HG02870 (cell line): ENCODE measurements around the gene NT5DC2.

Source experiments
- ATAC-seq: cut with Tn5 transposase; IDR thresholded peaks from one replicate; pipeline ENCODE4 v1.9.1; 2021; ENCODE audit warnings: mild to moderate bottlenecking, moderate library complexity; ENCODE audit not compliant: unreplicated experiment

The NT5DC2 gene

GRCh38 chr3:52512727-52513126, 20.9 kb downstream of the NT5DC2 start:
- ATAC-seq, result no peak

DNA sequence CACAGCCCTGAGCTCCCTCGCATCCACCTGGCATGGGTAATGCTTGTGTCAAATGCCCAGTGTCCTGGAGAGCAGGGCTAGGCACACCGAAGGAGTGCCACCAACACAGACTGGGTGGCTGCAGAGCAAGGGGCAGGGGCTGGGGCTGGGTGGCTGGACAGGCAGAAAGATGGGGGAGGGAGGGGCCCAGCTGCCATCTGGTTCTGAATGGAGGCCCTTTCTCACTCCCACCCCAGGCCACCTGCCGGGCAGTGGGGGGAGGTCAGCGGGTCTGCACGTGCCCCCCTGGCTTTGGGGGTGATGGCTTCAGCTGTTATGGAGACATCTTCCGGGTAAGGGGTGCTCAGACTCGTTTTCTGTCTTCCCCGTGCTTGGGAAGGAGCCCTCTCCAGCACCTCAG, 21.6 kb downstream of the NT5DC2 start:
- ATAC-seq, result no peak

DNA sequence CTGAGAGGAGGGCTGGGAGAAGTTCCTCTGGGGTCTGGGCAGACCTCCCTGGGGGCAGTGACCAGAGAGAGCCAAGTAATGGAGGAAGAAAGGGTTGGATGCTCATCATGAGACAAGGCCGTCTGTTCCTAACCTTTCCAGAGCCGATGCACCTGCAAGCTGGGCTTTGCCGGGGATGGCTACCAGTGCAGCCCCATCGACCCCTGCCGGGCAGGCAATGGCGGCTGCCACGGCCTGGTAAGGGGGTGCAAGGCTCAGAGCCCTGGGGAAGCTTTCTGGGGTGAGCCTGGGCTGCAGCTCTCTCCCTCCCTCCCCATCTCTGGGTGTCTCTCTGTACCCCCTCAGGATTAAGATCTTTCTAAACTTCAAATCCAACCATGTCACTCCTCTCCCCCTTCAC, 22.1 kb downstream of the NT5DC2 start:
- no peak for ATAC-seq

GRCh38 chr3:52509753-52510328, 23.8 kb downstream of the NT5DC2 start:
- ATAC-seq, result no peak

- ATAC-seq, result no peak
Measured at GRCh38 chr3:52507359-52507758, 26.3 kb downstream of the NT5DC2 start.

GRCh38 chr3:52506266-52506966, 27.2 kb downstream of the NT5DC2 start:
- no peak for ATAC-seq

DNA sequence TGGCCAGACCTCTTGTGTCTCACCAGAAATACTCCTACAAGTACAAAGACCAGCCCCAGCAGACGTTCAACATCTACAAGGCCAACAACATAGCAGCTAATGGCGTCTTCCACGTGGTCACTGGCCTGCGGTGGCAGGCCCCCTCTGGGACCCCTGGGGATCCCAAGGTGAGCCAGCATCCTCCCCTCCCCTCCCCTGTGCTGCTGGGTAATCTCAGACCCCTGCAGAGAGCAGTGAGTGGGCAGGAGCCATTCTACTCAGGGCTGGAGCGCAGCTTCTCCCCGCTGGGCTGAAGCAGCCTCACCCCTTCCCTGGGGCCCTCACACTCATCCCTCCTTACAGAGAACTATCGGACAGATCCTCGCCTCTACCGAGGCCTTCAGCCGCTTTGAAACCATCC, 28.7 kb downstream of the NT5DC2 start:
- ATAC-seq, result no peak

- no peak for ATAC-seq
Measured at GRCh38 chr3:52503788-52504424, 29.8 kb downstream of the NT5DC2 start.

DNA sequence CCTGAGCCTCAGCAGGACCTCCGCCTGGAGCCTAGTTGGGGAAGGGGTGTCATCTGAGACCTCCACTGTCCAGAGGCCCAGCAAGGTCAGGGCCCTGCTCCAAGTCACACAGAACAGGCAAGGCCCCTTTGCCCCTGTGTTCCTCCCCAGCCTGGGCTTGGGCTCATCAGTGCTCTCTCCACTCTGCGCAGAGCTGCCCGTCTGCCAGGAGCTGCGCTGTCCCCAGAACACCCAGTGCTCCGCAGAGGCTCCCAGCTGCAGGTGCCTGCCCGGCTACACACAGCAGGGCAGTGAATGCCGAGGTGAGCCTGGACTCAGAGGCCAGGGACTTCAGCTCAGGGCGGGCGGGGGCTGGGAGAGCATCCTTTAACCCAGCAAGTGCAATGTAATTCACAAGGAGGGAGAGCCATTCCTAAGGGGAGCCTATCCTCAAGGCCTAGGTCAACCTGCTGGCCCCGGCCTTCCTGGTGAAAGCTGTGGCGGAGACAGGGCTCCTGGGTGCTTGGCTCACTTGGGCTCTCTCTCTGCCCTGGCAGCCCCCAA, 30.8 kb downstream of the NT5DC2 start:
- ATAC-seq, result no peak

- ATAC-seq, result no peak
Measured at GRCh38 chr3:52502001-52502400, 31.7 kb downstream of the NT5DC2 start.

DNA sequence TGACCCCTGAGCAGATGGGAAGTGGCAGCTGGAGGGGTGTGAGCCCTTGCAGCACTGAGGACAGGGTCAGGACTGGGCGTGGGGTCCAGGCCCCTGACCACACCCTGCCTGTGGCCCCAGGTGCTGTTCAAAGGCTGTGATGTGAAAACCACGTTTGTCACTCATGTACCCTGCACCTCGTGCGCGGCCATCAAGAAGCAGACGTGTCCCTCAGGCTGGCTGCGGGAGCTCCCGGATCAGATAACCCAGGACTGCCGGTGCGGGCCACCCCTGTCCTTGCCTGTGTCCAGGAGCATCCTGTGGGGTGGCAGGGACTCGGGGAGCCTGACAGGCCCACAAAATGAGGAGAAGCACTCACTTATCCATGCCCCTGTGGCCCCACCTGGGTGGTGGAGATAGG, 32.6 kb downstream of the NT5DC2 start:
- ATAC-seq, result no peak

DNA sequence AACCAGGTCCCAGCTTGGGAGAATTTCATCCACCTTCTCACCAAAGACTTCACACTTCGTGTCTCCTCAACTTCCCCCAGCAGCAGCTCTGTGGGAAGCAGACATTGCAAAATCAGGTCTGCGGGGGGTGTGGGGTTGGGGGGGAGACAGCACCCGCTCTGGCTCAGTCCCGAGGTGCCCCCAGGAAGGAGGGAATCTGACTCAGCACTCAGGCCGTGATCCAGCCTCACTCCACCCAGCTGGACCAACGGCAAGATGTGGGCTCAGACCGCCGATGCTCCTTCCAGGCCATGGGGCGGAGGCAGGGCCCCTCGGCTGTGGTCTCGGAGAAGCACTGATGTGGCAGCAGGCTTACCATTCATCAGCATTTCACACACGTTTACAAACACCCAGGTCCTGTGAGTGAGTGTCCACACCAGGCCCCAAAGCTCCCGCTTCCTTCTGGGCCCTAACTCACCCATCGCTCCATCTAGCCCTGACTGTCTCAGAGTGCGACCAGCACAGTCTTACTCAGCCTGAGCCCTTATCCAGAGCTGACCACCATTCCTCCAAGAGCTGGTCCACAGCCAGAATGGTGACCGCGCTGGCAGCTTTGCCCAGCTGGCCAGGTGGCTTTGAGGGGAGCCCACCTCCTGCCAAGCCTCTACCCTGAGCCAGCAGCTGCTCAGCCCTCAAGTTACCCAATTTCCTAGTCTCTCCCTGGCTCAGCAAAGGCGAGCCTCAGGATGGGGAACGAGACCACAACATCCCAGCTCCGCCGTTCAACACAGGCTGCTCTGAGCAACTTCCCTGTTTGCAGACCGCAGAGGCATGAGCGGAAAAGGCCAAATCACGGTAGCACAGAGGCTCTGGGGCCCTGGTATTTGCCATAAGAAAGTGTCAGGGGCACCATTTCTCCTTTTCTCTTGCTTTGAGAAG, 35.3 kb downstream of the NT5DC2 start:
- no peak for ATAC-seq

GRCh38 chr3:52495777-52496602, 37.7 kb downstream of the NT5DC2 start:
- no peak for ATAC-seq

- ATAC-seq, result no peak
Measured at GRCh38 chr3:52494886-52495495, 38.7 kb downstream of the NT5DC2 start, which contains the start of gene STAB1. TSS of gene STAB1 (plus strand) at chr3:52495338. CDS start at chr3:52495414, 76 bp downstream.

- no peak for ATAC-seq
Measured at GRCh38 chr3:52494445-52494844, 39.2 kb downstream of the NT5DC2 start.

DNA sequence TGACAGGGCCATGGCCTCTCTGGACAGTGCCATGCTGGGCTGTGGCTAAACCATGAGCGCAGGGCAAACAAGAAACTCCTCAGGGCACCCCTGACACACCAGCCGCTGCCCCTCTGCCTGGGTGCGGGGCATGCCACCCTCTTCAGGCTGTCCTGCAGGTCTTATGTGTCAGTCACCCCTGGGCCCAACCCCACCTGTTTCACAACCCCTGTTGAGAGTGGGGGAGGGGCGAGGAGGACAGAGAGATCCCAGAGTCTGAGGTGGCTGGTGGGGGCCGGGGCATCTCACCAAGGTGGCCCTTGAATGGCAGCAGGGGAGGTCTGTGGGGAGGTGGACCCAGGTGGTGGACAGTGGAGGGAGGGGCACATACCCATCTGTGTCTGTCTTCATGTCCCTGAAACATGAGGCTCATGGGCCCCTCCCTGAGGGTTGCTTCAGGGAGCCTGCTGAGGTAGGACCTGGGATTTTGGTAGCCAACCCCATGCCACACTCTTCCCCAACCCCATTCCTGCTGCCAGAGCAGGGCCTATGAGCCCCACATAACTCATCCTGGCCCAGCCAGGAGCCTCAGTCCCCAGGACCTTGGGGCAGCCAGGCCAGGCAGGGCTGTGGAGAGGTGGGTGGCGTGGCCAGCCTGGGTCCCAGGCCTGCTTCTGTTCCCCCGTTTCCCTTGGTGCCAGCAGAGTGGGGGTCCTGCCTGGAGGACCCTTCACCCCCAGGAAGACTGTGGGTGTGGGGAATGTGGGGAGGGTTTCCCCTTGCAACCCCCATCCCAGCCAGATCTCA, 40.2 kb downstream of the NT5DC2 start:
- no peak for ATAC-seq

GRCh38 chr3:52492059-52492458, 41.6 kb downstream of the NT5DC2 start:
- no peak for ATAC-seq

DNA sequence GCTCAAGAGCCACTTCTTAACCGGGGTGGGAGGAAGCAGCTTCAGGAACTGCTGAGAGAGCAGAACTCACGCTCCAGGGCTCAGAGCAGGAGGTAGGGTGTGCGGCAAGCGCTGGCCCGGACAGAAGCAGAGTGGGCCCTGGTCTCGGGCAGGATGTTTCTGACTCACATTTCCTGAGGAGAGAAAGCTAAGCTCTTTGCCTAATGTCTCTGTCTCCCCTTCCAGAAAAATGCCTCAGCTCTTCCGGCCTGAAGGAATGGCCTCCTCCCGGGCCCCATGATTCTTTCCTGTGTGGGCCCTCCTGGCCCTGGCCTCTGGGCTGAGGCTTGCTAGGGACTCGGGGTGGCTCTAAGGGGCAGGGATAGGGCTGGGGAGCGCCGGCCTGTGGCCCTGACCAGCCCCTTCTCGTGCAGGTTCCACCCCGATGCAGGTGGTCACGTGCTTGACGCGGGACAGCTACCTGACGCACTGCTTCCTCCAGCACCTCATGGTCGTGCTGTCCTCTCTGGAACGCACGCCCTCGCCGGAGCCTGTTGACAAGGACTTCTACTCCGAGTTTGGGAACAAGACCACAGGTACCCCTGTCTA, 42.6 kb downstream of the NT5DC2 start:
- no peak for ATAC-seq
